K562 (cell line): ENCODE data around the gene AK2. TPM values are rescaled to one million over a fixed set of nuclear protein-coding genes. Genes with fewer than 3 reads are reported as not detected.
A peak's percentile ranks its signal among the peaks of the same experiment; 100 is the strongest.

Experiments
- ATF2 ChIP-seq: sonication (generic); formaldehyde crosslinking; IDR thresholded peaks from 2 replicates; pipeline ENCODE4 v1.8.1; 2022; ENCODE audit warnings: missing genetic modification reagents
- DIDO1 ChIP-seq: fragments of 450-650 bp; IDR thresholded peaks from 2 replicates; pipeline ENCODE4 v1.6.1; 2016; ENCODE audit warnings: low read depth, missing biosample characterization, missing genetic modification characterization
- FOSL1 ChIP-seq: fragments of 200-800 bp; sonication (Bioruptor generic); conservative IDR thresholded peaks from 2 replicates; pipeline ENCODE4 v1.6.1; 2016; ENCODE audit warnings: missing genetic modification characterization, missing compliant biosample characterization
- GTF2E2 ChIP-seq: fragments of 200-800 bp; sonication (Bioruptor generic); IDR thresholded peaks from 2 replicates; pipeline ENCODE4 v1.6.1; 2016; ENCODE audit warnings: missing genetic modification characterization, missing compliant biosample characterization
- HDGF ChIP-seq: fragments of 450-650 bp; IDR thresholded peaks from 2 replicates; pipeline ENCODE4 v1.6.1; 2016
- NFE2 ChIP-seq: IDR thresholded peaks from 2 replicates; pipeline ENCODE4 v1.6.1; 2014; ENCODE audit warnings: antibody characterized with exemption, low read depth
- NFIX ChIP-seq: fragments of 250-450 bp; sonication (Bioruptor Pico); IDR thresholded peaks from 2 replicates; pipeline ENCODE4 v1.4.0; 2020; ENCODE audit warnings: low read depth, mild to moderate bottlenecking, moderate library complexity
- RB1 ChIP-seq: fragments of 450-650 bp; IDR thresholded peaks from 2 replicates; pipeline ENCODE4 v1.6.1; 2017; ENCODE audit warnings: low read depth, mild to moderate bottlenecking
- RBM22 ChIP-seq: fragments of 200-400 bp; formaldehyde crosslinking; IDR thresholded peaks from 2 replicates; pipeline ENCODE4 v1.6.1; 2018; ENCODE audit warnings: low read length, low read depth; ENCODE audit not compliant: poor library complexity, severe bottlenecking
- SIRT6 ChIP-seq: IDR thresholded peaks from one replicate; pipeline ENCODE4 v1.6.1; 2012; ENCODE audit warnings: low read depth, mild to moderate bottlenecking, control low read depth, inconsistent platforms, low read length, moderate library complexity
- WHSC1 ChIP-seq: IDR thresholded peaks from one replicate; pipeline ENCODE4 v1.6.1; 2012; ENCODE audit warnings: low read length, control low read depth, inconsistent platforms
- ZC3H8 ChIP-seq: fragments of 450-650 bp; IDR thresholded peaks from 2 replicates; pipeline ENCODE4 v1.6.1; 2017
- ZNF318 ChIP-seq, 2 experiments: fragments of 450-650 bp; IDR thresholded peaks; 2 replicates each; pipeline ENCODE4 v1.6.1; 2016; ENCODE audit warnings: mild to moderate bottlenecking in 2 of 2, borderline replicate concordance in 1 of 2, low read depth in 1 of 2, moderate library complexity in 1 of 2
- ZNF644 ChIP-seq: fragments of 200-800 bp; sonication (Bioruptor generic); IDR thresholded peaks from 2 replicates; pipeline ENCODE4 v1.6.1; 2016; ENCODE audit warnings: low read depth, missing genetic modification characterization, missing compliant biosample characterization
- ZNF655 ChIP-seq: fragments of 250-450 bp; sonication (Bioruptor Pico); IDR thresholded peaks from 2 replicates; pipeline ENCODE4 v1.5.0; 2021
- polyA plus RNA-seq, 8 experiments: library from polyadenylated mRNA; depleted of rRNA in 4 of 8; stranded (reverse) in 5 of 8; unstranded in 3 of 8; fragments of >200 nt; fragmentation: Nextera tagmentation in 2 of 8; fragmentation: Illumina TruSeq in 1 of 8; extraction: Ambion mirVana in 2 of 8; extraction: Trizol in 1 of 8; gene quantifications; 2 replicates each; pipeline versions ENCODE4 v1.2.1 to v1.2.3, GENCODE V29; 2011 to 2014; ENCODE audit warnings: inconsistent platforms in 1 of 8, missing spikeins in 1 of 8
- total RNA-seq, 7 experiments: library from RNA; depleted of rRNA in 6 of 7; stranded (reverse); fragments of >200 nt in 6 of 7; fragmentation: Illumina TruSeq in 2 of 7; extraction: Trizol in 2 of 7; gene quantifications; 2 replicates each; pipeline versions ENCODE4 v1.2.1 to v1.2.3, GENCODE V29; 2011 to 2021; ENCODE audit warnings: low replicate concordance in 1 of 7

The AK2 gene
- total and polyA plus RNA-seq, 9 of the 15 experiments (the other 6 are each of a cell fraction or from before 2014, with no cell fraction given), result 105 to 1,050 (median 509) TPM

DNA sequence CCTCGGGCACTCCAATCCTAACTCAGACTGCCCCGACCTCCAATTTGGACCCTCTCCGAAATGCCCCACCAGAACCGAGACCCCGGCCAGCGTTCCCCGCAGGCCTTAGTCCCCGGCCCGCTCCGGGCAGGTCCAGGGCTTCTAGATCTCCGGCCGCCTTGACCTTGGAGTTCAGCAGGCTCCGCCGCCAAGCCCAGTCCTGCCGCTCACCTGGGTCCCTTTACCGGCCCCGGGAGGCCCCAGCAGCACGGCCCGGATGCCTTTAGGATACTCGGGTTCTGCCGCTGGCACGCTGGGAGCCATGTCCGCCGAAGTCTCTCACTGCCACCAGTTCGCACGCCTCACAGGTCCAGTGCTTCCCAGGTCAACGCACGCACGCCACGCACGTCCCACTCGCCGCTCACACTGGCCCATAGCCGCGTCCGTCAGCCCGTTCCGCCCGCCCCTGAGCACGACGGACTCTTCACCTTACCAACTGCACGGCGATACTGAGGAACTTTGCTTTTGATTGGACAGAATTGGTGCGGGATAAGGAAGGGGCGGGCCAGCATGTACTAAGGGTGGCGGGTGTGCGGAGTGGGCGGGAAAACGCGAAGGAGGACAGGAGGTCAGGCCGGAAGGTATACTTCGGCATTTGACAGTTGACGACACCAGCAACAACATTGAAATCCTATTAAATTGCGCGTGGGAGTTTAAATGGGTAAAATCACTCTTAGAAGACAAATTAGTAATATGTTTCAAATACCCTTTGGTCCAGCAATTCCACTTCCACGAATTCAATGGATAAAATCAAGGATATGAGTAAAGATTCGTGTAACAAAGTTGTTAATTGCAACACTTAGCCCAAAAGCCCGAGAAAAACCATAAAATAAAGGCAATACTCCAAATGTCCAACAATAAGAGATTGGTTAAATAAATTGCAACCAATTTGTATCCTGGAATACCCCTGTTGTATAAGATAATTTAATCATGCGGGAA lies at the start of gene AK2 (continued):
- no peak for TF ChIP-seq ZNF318 (IDR thresholded peaks at IDR 0.05; ENCODE audit: borderline replicate concordance in 1 of 2, low read depth in 1 of 2)
- TF ChIP-seq WHSC1, result no peak
- TF ChIP-seq NFE2, result peak; percentile 25; the same call in 1 of the 2 replicates
- TF ChIP-seq SIRT6, result no peak
- TF ChIP-seq RB1, result peak; percentile 98
- no peak for TF ChIP-seq HDGF
- no peak for TF ChIP-seq RBM22
- TF ChIP-seq GTF2E2, result no peak
- no peak; the same call in none of the 2 replicates for TF ChIP-seq FOSL1
- TF ChIP-seq NFIX (CRISPR knock-in tag), result no peak
- TF ChIP-seq ZNF644 (tag), result 0 out of 2 replicates have a peak, but pooled peaks have one; percentile 72
- TF ChIP-seq DIDO1 (tag), result peak; percentile 73; the same call in 1 of the 2 replicates
- TF ChIP-seq ZC3H8, result no peak
- no peak for TF ChIP-seq ZNF655 (CRISPR knock-in tag)
- no peak for TF ChIP-seq ATF2 (CRISPR knock-in tag)
